IPS-15b (cell line): ENCODE data around the gene CEP85.
"Not testable (repeated sequence)": the region's sequence is repeated elsewhere in the genome, so short reads cannot be mapped to it uniquely, and the experiment has no call there.

Experiments used
- H3K27me3 ChIP-seq: one replicate; pipeline ENCODE4 v1.6.1; 2013; ENCODE audit warnings: low read length; ENCODE audit not compliant: control insufficient read depth, insufficient read depth
- H3K36me3 ChIP-seq: one replicate; pipeline ENCODE4 v1.6.1; 2013; ENCODE audit warnings: low read length; ENCODE audit not compliant: control insufficient read depth, insufficient read depth
- H3K4me1 ChIP-seq: one replicate; pipeline ENCODE4 v1.6.1; 2013; ENCODE audit warnings: mild to moderate bottlenecking, low read length; ENCODE audit not compliant: control insufficient read depth, insufficient read depth
- H3K4me3 ChIP-seq: one replicate; pipeline ENCODE4 v1.5.1; 2013; ENCODE audit warnings: low read depth, low read length
- H3K9ac ChIP-seq: one replicate; pipeline ENCODE4 v1.6.1; 2013; ENCODE audit warnings: low read depth, mild to moderate bottlenecking, low read length
- H3K9me3 ChIP-seq: one replicate; pipeline ENCODE4 v1.6.1; 2013; ENCODE audit warnings: mild to moderate bottlenecking, low read length; ENCODE audit not compliant: control insufficient read depth, insufficient read depth

CEP85 gene

GRCh38 chr1:26288311-26288941, 54.4 kb downstream of the CEP85 start:
- H3K27me3 ChIP-seq = no peaks in the 10 kb centered on the region
- no peak overlapping the region for H3K9ac ChIP-seq
- H3K4me3 ChIP-seq = no peak overlapping the region
- H3K4me1 ChIP-seq = peaks cover 11% of the 10 kb centered on the region
- no peaks in the 10 kb centered on the region for H3K9me3 ChIP-seq
- H3K36me3 ChIP-seq = no peaks in the 10 kb centered on the region

GRCh38 chr1:26289158-26290059, 55.4 kb downstream of the CEP85 start:
- H3K9me3 ChIP-seq = no peaks in the 10 kb centered on the region
- H3K36me3 ChIP-seq = no peaks in the 10 kb centered on the region
- no peak overlapping the region for H3K9ac ChIP-seq
- no peak overlapping the region for H3K4me3 ChIP-seq
- peaks cover 9% of the 10 kb centered on the region for H3K4me1 ChIP-seq
- H3K27me3 ChIP-seq = no peaks in the 10 kb centered on the region

GRCh38 chr1:26290122-26290881, 56.3 kb downstream of the CEP85 start:
- Histone ChIP-seq H3K9ac (no peak overlapping the region), H3K9me3 (no peaks in the 10 kb centered on the region), H3K36me3 (no peaks in the 10 kb centered on the region), H3K27me3 (no peaks in the 10 kb centered on the region), H3K4me3 (no peak overlapping the region), H3K4me1 (peaks cover 5% of the 10 kb centered on the region)

- Histone ChIP-seq H3K9ac (no peak overlapping the region), H3K27me3 (no peaks in the 10 kb centered on the region), H3K9me3 (no peaks in the 10 kb centered on the region), H3K4me3 (no peak overlapping the region), H3K4me1 (peaks cover 5% of the 10 kb centered on the region), H3K36me3 (peaks cover 4% of the 10 kb centered on the region)
These were observed 56.9 kb downstream of the CEP85 start for GRCh38 chr1:26290882-26291261.

GRCh38 chr1:26291433-26291832, 57.4 kb downstream of the CEP85 start:
- Histone ChIP-seq H3K4me1 (peaks cover 5% of the 10 kb centered on the region), H3K9me3 (no peaks in the 10 kb centered on the region), H3K36me3 (peaks cover 6% of the 10 kb centered on the region), H3K27me3 (no peaks in the 10 kb centered on the region), H3K4me3 (no peak overlapping the region), H3K9ac (peak overlapping the region; percentile 47)

GRCh38 chr1:26291939-26292338, 57.9 kb downstream of the CEP85 start:
- Histone ChIP-seq H3K36me3 (peaks cover 6% of the 10 kb centered on the region), H3K9ac (no peak overlapping the region), H3K27me3 (no peaks in the 10 kb centered on the region), H3K4me3 (no peak overlapping the region), H3K4me1 (peaks cover 5% of the 10 kb centered on the region), H3K9me3 (no peaks in the 10 kb centered on the region)

- not testable (repeated sequence) for H3K36me3 ChIP-seq, H3K9ac ChIP-seq, H3K9me3 ChIP-seq, H3K4me3 ChIP-seq, H3K27me3 ChIP-seq, H3K4me1 ChIP-seq
These were observed 58.7 kb downstream of the CEP85 start for GRCh38 chr1:26292735-26293134.

- no peaks in the 10 kb centered on the region for H3K27me3 ChIP-seq
- peaks cover 6% of the 10 kb centered on the region for H3K36me3 ChIP-seq
- no peaks in the 10 kb centered on the region for H3K9me3 ChIP-seq
- no peak overlapping the region for H3K4me3 ChIP-seq
- no peak overlapping the region for H3K9ac ChIP-seq
- H3K4me1 ChIP-seq = peaks cover 4% of the 10 kb centered on the region
These were observed 60.0 kb downstream of the CEP85 start for GRCh38 chr1:26293911-26294463.

- H3K4me3 ChIP-seq = no peak overlapping the region
- H3K9ac ChIP-seq = no peak overlapping the region
- no peaks in the 10 kb centered on the region for H3K9me3 ChIP-seq
- H3K36me3 ChIP-seq = peaks cover 10% of the 10 kb centered on the region
- peaks cover under 1% of the 10 kb centered on the region for H3K4me1 ChIP-seq
- no peaks in the 10 kb centered on the region for H3K27me3 ChIP-seq
These were observed 61.5 kb downstream of the CEP85 start for GRCh38 chr1:26295194-26296138.

- H3K9me3 ChIP-seq = no peaks in the 10 kb centered on the region
- peaks cover 10% of the 10 kb centered on the region for H3K36me3 ChIP-seq
- H3K4me3 ChIP-seq = no peak overlapping the region
- no peaks in the 10 kb centered on the region for H3K27me3 ChIP-seq
- no peaks in the 10 kb centered on the region for H3K4me1 ChIP-seq
- no peak overlapping the region for H3K9ac ChIP-seq
These were observed 62.5 kb downstream of the CEP85 start for GRCh38 chr1:26296340-26297056.
